GM12891 (cell line): ENCODE measurements around the gene PTPRN2.
"Not testable (repeated sequence)": the region's sequence is repeated elsewhere in the genome, so short reads cannot be mapped to it uniquely, and the experiment has no call there.

Experiments used
- POLR2A ChIP-seq: IDR thresholded peaks from 2 replicates; pipeline ENCODE4 v1.6.1; 2011; ENCODE audit warnings: low read depth, low read length, control low read depth
- POLR2AphosphoS5 ChIP-seq: IDR thresholded peaks from 2 replicates; pipeline ENCODE4 v1.6.1; 2011; ENCODE audit warnings: low read depth, low read length, control low read depth
- SPI1 ChIP-seq: IDR thresholded peaks from 2 replicates; pipeline ENCODE4 v1.6.1; 2011; ENCODE audit warnings: low read depth, low read length, control low read depth
- TAF1 ChIP-seq: IDR thresholded peaks from 2 replicates; pipeline ENCODE4 v1.6.1; 2011; ENCODE audit warnings: low read depth, low read length, control low read depth

- TF ChIP-seq POLR2A, SPI1, TAF1, POLR2AphosphoS5: not testable (repeated sequence)
Measured at GRCh38 chr7:158331826-158332450, 255.7 kb downstream of the PTPRN2 start.
